ENCODE results near the gene MGAT3.
A peak's percentile ranks its signal among the peaks of the same experiment; 100 is the strongest.
"Not testable (repeated sequence)": the region's sequence is repeated elsewhere in the genome, so short reads cannot be mapped to it uniquely, and the experiment has no call there.

The MGAT3 gene

DNA sequence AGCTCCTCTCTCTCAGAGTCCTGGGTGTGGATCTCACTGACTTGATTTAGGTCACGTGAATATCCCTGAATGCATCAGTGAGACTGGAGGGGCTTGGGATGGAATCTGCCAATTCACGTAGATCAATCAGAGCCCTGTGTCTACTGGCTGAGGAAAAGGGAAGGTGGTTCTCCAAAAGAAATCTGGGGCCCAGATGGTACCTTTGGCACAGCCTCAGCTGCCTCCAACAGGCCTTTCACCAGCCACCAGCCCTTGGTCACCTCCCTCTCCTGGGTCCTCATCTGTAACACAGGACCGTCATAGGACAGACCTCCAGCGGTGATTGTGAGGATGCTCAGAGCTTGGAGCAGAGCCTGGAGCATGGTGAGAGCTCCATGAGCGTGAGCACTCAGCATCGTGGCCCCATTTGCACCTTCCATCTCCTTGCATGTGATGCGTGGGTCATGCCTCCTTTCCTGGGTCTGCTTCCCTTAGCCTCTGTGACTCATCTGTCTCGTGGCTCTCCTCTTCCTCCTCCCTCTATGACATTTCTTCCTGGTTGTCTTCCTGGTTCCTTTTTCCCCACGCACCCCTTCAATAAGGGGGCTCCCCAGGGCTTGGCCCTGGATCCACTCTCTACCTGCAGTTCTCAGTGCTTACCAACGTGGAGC, 37.8 kb downstream of the MGAT3 start:
- no peak for DNase-seq

DNA sequence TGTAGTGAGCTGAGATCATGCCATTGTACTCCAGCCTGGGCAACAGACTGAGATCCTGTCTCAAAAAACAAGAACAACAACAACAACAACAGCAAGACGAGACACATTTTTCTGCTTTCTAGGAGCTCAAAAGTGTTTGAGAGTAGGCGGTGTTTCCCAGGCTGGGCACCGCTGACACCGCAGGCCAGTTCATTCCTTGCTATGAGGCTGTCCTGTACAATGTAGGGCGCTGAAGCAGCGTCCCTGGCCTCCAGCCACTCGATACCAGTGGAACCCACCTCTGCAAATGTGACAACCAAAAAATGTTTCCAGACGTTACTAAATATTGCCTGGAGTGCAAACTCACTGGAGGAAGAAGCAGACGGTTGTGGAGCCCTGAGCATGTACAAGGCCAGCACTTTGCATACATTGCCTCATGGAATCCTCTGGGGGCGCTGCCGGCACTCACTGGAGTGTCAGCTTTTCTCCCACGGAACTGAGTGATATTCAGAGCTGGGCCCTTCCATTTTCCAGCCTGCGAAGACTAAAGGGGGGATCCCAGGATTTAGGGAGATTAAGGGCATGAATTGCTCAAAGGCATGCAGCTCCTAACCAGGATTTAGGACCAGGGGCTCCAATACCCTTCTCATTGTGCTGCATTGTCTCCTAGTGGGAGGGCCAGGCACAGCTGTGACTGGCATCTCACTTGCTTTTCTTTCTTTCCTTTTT, 39.5 kb downstream of the MGAT3 start:
- DNase-seq, result peak; percentile 33

DNA sequence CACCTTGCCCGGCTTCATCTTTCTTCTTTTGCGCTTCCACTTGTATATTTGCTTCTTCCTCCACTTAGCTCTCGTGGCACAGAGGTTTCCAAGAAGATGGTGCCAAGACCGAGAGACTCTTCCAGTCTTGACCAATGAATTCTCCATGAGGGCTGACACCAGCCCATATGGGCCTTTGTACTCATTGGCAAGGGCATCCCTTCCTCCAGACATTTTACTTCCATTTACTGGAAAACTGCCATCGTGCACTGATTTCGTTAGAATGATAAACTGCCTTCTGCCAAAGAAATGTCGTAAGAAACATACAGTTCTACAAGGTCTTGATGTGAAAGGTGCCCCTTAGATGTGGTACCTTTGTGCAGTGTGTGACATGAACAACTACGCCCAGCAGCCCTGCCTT, 40.6 kb downstream of the MGAT3 start:
- DNase-seq, result no peak

DNA sequence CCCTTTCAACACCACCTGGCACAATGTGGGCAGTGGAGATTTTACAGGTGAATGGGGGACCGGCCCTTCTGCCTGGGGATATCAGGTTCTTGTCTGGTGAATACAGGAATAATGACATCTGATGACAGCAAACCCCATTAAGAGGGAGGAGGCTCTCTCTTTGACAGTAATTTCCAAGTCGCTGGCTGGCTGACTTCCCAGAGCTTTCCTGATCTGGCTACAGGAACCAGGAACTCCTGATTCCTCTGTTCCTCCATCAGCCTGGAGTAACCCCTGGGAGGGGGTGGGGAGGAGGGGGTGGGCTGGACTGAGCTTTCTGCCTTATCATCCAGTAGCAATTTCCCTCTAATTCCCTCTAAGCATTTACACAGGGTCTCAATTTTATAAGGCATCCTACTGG, 41.6 kb downstream of the MGAT3 start:
- no peak for DNase-seq

DNA sequence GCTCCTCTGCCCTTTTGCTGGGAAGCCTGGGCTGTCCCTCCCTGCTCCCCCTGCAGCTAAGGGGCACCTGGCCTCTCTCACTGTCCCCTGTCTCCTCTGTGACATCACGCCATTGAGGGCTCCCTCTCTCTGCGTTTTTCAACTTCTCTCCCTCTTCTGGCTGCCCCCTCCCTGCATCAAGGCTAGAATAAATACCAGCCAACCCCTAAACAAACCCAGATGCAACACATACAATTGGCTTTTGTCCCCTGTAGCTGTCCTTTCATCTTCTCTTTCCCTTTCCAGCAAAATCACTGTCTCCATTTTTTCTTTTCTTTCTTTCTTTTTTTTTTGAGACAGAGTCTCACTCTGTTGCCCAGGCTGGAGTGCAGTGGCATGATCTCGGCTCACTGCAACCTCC, 42.0 kb downstream of the MGAT3 start:
- DNase-seq, result no peak

DNA sequence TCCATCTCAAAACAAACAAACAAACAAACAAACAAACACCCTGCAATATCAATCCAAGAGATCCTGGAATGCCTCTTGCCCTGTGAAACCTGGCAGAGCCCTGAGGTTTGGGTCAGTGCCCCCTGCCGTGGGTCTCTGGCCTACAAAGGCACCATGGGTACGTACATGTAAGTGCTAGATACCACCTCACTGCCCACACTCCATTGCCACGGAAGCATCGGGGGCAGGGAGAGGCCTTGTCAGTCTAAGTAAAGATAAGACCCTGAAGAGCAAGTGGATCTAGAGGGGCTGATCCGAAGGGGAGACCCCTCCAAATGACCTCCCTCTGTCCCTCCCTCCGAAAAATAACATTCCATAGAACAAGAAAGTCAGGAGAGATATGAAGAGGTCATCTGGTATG, 43.3 kb downstream of the MGAT3 start:
- no peak for DNase-seq

DNA sequence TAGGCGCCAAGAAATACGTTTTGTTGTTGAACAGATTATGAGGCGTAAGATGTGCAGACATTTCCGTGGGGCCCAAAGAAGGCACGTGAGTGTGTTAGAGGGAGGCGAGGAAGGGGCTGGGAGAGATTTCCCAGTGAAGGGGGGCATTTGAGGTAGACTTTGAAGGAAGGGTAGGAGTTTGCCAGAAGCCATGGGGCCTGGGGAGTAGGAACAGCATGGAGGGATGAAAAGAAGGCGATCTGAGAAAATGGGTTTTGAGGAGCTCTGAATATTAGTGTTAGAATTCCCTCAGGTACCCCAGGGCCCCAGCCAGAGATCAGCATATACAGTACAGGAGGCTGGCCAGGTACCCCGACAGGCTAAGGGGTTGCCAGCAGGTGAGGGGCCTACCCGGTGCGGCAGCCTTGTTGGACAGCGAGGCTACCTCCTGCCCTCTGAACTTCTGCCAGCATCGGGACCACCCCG, 44.9 kb downstream of the MGAT3 start:
- no peak for DNase-seq

DNA sequence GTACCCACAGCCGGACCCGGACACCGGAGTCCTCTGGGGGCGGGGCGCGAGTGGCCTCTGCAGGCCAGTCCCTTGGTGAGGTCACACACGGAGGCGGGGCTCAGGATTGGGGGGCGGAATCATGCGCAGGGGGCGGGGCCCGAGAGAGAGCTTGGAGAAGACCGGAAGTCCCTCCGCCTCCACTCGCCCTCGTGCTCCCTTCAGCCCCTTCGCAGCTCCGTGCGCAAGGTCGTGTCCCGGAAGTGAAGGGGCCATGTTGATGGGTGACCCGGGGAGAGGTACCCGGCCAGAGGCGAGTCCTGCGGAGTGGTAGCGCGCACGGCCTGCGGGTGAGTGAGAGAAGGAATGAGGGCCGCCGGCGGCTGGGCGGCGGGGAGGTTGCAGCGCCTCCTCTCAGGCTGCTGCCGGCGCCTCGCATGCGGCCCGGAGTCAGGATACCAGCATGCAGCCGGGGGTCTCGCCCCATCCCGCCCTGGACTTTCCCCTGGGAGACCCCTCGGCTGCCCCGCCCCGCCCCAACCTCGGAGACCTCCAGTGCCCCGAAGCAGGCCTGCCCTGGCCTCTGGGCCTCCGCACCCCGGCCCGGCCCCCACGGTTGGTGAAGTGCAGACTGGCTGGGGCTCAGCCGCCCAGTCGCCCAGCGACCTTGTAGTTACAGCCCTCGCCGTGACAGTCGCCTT, 45.4 kb downstream of the MGAT3 start, which contains the start of gene MIEF1:
Gene MIEF1, plus strand, starts transcription at position 182 of the 680 bp plus-strand sequence. CDS start 9,005 bp downstream, outside the sequence.
- DNase-seq, result peak; percentile 78

DNA sequence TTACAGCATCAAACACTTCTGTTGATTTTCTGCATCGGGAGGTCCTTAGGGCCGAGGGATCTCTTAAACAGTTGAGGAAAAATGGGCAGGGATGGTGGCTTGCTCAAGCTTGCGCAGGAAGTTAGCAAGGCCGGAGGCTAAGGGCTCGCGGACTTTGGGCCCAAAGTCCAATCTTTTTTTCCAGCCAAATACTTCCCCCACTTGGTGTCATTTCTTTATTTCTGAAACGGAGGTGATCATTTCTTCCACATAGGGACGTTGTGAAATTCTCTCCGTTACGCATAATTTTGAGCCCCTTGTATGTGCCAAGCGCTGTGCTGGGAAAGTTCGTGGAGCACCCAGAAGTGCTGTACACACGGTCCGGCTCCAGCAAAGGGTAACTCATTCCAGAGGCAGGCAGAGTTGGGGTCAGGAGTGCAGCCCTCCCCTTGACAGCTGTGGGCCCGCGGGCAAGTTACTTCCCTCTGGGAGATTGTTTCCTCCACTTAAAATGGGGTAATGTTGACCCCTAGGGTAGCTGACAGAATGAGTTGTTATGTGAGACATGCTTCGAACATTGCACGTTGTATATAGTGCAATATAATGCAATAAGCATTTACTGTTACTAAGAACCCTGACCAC, 46.1 kb downstream of the MGAT3 start:
- DNase-seq, result no peak

DNA sequence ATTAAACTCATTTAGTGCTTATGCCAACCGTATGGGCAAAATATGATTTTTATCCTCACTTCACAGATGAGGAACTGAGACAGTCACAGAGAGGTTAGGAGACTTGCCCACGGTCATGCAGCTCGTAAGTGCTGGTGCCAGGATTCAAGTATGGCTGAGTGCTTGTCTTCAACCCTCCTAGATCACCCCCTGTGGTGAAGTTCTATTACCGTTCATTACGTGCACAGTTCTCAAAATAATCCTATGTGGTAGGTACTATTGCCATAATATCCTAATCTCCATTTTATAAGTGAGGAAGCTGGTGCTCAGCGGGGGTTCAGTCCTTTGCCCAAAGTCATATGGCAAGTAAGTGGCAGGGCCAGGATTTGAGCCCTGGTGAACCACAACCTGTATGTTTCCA, 46.8 kb downstream of the MGAT3 start:
- no peak for DNase-seq

DNA sequence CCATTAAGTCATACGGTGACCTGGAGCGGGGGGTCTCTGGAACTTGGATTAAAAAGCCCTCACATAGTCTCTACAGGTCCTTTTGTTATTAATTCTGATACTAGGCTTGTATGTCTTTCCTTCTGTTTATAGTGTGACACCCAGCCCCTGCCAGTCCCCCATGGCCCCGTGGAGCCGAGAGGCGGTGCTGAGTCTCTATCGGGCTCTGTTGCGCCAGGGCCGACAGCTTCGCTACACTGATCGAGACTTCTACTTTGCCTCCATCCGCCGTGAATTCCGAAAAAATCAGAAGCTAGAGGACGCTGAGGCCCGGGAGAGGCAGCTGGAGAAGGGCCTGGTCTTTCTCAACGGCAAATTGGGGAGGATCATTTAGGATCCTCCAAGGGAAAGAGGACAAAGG, 47.3 kb downstream of the MGAT3 start:
- DNase-seq, result no peak

DNA sequence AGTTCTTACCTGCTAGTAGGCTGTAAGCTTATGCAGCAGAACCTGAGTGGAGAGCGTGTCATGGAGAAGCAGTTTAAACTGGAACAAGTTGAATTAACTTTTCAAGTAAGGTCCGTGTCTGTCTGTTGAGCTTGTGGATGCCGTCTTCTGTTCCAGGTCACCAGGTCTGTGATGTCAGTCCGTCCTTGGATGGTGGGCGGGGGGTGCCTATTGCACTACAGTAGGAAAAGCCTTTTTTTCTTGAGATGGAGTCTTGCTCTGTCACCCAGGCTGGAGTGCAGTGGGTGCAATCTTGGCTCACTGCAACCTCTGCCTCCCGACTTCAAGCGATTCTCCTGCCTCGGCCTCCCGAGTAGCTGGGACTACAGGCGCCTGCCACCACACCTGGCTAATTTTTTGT, 50.2 kb downstream of the MGAT3 start:
- not testable (repeated sequence) for DNase-seq

DNA sequence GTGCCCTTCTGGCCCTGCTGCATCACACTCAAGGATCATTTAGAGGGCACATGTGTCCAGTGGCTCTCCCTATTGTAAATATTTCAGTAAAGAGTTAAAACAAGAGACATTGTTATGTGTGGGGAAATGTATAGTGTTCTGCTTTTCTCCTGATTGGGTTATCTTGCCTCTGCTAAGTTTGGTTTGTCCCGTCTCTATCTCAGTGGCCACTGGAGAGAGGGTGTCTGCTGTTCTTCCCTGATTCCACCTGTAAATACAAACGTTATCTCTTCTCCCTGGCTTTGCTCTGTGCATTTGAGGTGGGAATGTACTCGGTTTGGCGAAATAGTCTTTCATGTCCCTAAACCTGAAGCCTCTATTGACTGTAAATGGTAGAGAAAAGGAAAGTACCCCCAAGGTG, 51.6 kb downstream of the MGAT3 start:
- DNase-seq, result no peak

DNA sequence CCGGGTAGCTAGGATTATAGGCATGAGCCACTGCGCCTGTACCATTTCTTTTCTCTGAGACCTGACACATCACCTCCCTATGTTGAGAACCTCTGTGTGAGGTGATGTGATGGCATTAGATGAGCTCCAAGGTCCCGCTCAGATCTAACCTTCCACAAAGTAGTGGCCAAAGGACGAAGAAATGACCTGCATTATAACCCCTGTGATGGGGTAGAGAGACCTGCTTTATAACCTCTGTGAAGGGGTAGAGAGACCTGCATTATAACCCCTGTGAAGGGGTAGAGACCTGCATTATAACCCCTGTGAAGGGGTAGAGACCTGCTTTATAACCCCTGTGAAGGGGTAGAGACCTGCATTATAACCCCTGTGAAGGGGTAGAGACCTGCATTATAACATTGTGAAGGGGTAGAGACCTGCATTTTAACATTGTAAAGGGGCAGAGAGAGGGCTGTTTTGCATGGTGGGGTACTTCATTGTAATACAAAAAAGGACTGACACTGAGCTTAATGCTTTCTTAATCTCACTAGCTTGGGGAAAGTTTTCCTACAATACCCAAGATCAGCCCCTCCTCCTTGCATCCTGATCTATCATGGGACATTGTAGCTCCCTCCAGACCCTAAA, 53.8 kb downstream of the MGAT3 start:
- no peak for DNase-seq

DNA sequence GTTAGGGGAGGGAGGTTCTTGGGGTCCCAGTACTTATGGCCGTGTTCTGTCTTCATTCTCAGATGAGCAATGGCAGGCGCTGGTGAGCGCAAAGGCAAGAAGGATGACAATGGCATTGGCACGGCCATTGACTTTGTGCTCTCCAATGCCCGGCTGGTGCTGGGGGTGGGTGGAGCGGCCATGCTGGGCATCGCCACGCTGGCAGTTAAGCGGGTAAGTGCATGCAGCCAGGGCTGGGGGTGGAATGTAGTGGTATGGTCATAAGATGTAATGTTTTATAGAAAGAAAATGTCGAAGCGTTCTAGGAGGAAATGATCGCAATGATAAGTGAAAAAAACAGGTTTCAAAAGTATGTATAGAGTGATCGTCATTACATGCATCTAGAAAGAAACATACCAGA, 54.4 kb downstream of the MGAT3 start:
- no peak for DNase-seq

DNA sequence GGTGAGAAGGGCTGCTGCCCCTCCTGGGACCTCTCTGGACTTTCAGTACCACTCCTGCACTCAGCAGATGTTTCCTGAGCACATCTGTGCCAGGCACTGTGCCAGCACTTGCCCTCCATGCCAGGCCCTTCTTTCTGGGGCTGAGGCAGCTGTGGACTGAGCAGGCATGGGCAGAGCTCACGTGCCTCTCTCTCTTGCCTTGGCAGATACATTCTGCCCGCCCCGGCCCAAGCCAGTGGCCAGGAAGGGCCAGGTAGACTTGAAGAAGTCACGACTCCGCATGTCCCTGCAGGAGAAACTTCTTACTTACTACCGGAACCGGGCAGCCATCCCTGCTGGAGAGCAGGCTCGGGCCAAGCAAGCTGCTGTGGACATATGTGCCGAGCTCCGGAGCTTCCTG, 55.2 kb downstream of the MGAT3 start:
- no peak for DNase-seq

DNA sequence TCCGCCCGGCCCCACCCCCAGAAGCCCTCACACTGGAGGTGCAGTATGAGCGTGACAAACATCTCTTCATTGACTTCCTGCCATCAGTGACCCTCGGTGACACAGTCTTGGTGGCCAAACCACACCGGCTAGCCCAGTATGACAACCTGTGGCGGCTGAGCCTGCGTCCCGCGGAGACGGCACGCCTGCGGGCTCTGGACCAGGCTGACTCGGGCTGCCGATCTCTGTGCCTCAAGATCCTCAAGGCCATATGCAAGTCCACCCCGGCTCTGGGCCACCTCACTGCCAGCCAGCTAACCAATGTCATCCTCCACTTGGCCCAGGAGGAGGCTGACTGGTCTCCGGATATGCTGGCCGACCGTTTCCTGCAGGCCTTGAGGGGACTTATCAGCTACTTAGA, 57.0 kb downstream of the MGAT3 start:
- no peak for DNase-seq

DNA sequence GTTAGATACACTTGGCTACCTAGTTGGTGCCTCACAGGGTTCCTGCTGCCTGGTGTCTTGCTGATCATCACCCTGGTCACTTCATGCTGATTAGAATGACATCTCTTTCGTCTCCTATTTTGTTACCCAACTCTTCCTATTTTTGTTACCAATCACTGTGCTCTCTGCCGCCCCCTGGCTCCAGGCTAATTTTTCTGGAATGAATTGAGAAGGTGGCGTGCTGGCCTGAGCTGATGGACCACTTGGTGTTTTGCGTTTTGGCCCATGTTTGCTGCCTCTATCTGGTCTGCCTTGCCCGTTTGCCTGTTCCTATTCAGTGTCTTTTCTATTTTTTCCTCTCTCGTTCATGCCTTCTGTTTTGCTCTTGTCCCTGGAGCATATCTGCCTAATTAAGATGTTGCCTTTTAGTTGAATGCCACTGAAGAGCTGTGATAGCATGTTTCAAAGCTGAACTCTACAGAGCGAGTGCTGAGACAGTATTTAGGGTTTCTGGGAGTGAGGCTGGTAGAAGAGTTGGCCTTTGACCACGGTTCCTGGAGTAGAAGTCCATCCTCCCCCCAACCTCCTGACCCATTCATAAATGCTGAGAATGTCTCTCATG, 57.7 kb downstream of the MGAT3 start:
- no peak for DNase-seq

DNA sequence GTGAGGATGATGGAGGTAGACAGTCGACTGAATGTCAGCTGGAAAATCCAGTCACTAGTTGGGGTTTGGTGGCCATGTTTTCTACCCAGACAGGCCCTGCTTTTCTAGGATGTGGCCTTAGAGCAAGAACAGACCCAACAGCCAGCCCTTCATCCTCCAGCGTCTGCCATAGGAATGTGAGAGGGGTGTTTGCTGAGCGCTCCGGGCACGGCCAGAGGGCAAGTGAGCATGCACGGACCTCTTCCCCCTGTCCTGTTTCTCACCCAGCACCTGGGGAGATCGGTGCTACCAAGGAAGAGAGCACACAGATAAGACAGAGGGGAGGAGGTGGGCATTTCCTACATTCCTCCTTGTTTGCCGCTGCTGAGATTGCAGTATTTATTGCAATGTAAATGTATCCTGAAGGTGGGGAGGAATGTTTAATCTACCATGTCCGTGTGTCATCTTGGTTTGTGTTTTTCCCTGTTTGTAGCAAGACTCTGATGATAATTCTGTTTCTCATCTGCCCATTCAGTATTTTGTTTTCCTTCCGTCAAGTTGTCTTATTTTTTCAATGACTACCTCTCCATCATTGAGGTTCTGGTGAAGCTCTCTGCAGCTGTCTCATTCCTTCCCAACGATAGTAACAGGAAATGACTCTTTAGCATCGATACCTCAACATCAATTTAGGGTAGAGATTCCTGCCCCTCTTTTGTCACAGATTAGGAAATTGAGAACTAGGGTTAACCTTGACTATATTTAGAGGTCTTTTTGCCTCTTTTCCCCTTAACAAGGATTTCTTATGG, 58.6 kb downstream of the MGAT3 start:
- no peak for DNase-seq

DNA sequence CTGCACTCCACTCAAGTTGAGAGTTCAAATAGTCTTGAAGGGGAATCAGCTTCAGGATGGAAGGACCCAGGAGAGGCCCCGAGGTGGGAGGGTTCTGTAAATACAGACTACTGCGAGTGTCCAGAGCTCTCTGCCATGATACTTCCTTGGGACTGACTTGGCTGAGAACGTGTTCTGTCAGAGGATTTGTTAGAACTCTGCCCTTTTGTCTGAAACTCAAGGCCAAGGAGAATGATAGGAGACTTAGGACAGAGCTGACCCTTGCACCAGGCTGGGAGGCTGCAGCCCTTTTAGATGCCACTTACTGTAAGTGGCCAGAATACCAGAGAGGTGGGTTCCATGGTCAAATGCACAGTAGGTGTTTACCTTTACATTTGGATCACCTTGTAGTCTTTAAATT, 60.7 kb downstream of the MGAT3 start:
- no peak for DNase-seq

DNA sequence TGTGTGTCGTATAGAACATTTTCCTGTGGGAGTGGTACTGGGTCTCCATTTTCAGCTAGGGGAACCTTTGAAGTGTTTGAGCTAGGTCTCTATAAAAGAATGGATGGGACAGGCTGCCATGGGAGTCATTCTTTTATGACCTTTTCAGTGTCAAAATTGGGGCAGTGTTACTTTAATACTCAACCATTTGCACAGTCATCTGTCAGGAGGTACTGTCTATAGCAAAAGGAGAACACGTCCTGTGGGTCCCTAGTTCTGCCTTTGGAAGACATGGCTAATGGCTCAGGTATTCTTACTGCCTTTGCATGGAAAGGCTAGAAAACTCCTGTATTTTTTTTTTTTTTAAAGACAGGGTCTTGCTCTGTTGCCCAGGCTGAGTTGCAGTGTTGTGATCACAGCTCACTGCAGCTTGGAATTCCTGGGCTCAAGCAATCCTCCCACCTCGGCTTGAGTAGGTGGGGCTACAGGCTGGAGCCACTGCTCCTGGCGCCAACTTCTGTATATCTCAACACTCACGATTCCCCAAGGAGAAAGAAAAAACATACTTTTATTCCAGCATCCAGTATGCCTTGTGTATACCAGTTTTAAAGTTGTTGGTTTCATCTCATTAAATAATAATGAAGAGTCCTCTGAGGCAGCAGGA, 61.5 kb downstream of the MGAT3 start:
- no peak for DNase-seq
